GM21528 (cell line): Measurements from ENCODE around the gene CTDSPL.
"Not testable (repeated sequence)": the region's sequence is repeated elsewhere in the genome, so short reads cannot be mapped to it uniquely, and the experiment has no call there.

Experiments
- ATAC-seq: cut with Tn5 transposase; IDR thresholded peaks from one replicate; pipeline ENCODE4 v1.9.1; 2021; ENCODE audit warnings: mild to moderate bottlenecking, moderate library complexity; ENCODE audit not compliant: unreplicated experiment, low FRiP score

CTDSPL gene

GRCh38 chr3:38028621-38029361 lies 167.1 kb downstream of the CTDSPL start:
- ATAC-seq, result no peak

- ATAC-seq, result no peak
Observed at GRCh38 chr3:38029400-38030125, 167.9 kb downstream of the CTDSPL start, which contains the start of gene PLCD1. TSS of gene PLCD1 (minus strand) at chr3:38029642. CDS start at chr3:38029539, 103 bp downstream.

GRCh38 chr3:38030126-38031021 lies 168.7 kb downstream of the CTDSPL start:
- ATAC-seq, result no peak

- no peak for ATAC-seq
Observed at GRCh38 chr3:38031022-38031994, 169.6 kb downstream of the CTDSPL start.

- ATAC-seq, result no peak
Observed at GRCh38 chr3:38032328-38032865, 170.7 kb downstream of the CTDSPL start.

GRCh38 chr3:38033586-38033985 lies 171.9 kb downstream of the CTDSPL start:
- ATAC-seq, result not testable (repeated sequence)
